ENCODE data around the gene TRAFD1.
"Not testable (repeated sequence)": the region's sequence is repeated elsewhere in the genome, so short reads cannot be mapped to it uniquely, and the experiment has no call there.

TRAFD1 gene

GRCh38 chr12:112125250-112125999 is at the start of gene TRAFD1:
Gene TRAFD1, plus strand, starts transcription at chr12:112125560. Its CDS starts 4,963 bp downstream, at chr12:112130523.
- DNase-seq (ENCODE audit: low read depth in 1 of 2, low spot score in 1 of 2): peak; percentile 95 to 98

GRCh38 chr12:112087055-112087850 is 38.1 kb upstream of the TRAFD1 start:
- no peak for DNase-seq (ENCODE audit: low read depth in 1 of 2, low spot score in 1 of 2)

- DNase-seq (ENCODE audit: low read depth in 1 of 2, low spot score in 1 of 2): no peak
Measured at GRCh38 chr12:112087851-112088250, 37.5 kb upstream of the TRAFD1 start.

- no peak for DNase-seq (ENCODE audit: low read depth in 1 of 2, low spot score in 1 of 2)
Measured at GRCh38 chr12:112091563-112091962, 33.8 kb upstream of the TRAFD1 start.

GRCh38 chr12:112096070-112096469 is 29.3 kb upstream of the TRAFD1 start:
- DNase-seq (ENCODE audit: low read depth in 1 of 2, low spot score in 1 of 2): no peak

- DNase-seq (ENCODE audit: low read depth in 1 of 2, low spot score in 1 of 2): no peak
Measured at GRCh38 chr12:112096667-112097066, 28.7 kb upstream of the TRAFD1 start.

- no peak for DNase-seq (ENCODE audit: low read depth in 1 of 2, low spot score in 1 of 2)
Measured at GRCh38 chr12:112097641-112098040, 27.7 kb upstream of the TRAFD1 start.

- not testable (repeated sequence) for DNase-seq (ENCODE audit: low read depth in 1 of 2, low spot score in 1 of 2)
Measured at GRCh38 chr12:112100500-112100899, 24.9 kb upstream of the TRAFD1 start.

- no peak for DNase-seq (ENCODE audit: low read depth in 1 of 2, low spot score in 1 of 2)
Measured at GRCh38 chr12:112102127-112102526, 23.2 kb upstream of the TRAFD1 start.

- DNase-seq (ENCODE audit: low read depth in 1 of 2, low spot score in 1 of 2): not testable (repeated sequence)
Measured at GRCh38 chr12:112102746-112103145, 22.6 kb upstream of the TRAFD1 start.

GRCh38 chr12:112103758-112104503 is 21.4 kb upstream of the TRAFD1 start:
- DNase-seq (ENCODE audit: low read depth in 1 of 2, low spot score in 1 of 2): no peak

- DNase-seq (ENCODE audit: low read depth in 1 of 2, low spot score in 1 of 2): no peak
Measured at GRCh38 chr12:112105891-112106290, 19.5 kb upstream of the TRAFD1 start.

GRCh38 chr12:112107306-112108201 is 17.8 kb upstream of the TRAFD1 start:
- no peak for DNase-seq (ENCODE audit: low read depth in 1 of 2, low spot score in 1 of 2)

GRCh38 chr12:112108202-112109079 is 16.9 kb upstream of the TRAFD1 start, which contains the start of gene NAA25:
Gene NAA25, minus strand, starts transcription at chr12:112108783. Its CDS starts 10 bp downstream, at chr12:112108773.
- peak; percentile 70 to 82 for DNase-seq (ENCODE audit: low read depth in 1 of 2, low spot score in 1 of 2)

- not testable (repeated sequence) for DNase-seq (ENCODE audit: low read depth in 1 of 2, low spot score in 1 of 2)
Measured at GRCh38 chr12:112110787-112111662, 14.3 kb upstream of the TRAFD1 start.

- no peak for DNase-seq (ENCODE audit: low read depth in 1 of 2, low spot score in 1 of 2)
Measured at GRCh38 chr12:112111931-112112330, 13.4 kb upstream of the TRAFD1 start.

- DNase-seq (ENCODE audit: low read depth in 1 of 2, low spot score in 1 of 2): no peak
Measured at GRCh38 chr12:112112409-112113133, 12.8 kb upstream of the TRAFD1 start.

Data from activated T-helper 1 cell treated with anti-CD3 and anti-CD28 coated beads, Interleukin-2, amount 50 U/mL, for 16 hours (primary cell).